GM12878 (cell line): Measurements from ENCODE around the gene OTUB1.

Experiments
- POLR2A ChIP-seq: IDR thresholded peaks from 2 replicates; pipeline ENCODE4 v1.6.1; 2011; ENCODE audit warnings: low read depth, mild to moderate bottlenecking, low read length
- TAF1 ChIP-seq: IDR thresholded peaks from 2 replicates; pipeline ENCODE4 v1.6.1; 2011; ENCODE audit warnings: mild to moderate bottlenecking, low read depth, low read length, borderline replicate concordance

GRCh38 chr11:64007629-64008282 lies 21.5 kb downstream of the OTUB1 start:
- TF ChIP-seq POLR2A (no peak), TAF1 (no peak)
